ENCODE measurements around the gene HRG.

Gene HRG

GRCh38 chr3:186638259-186638658, 27.6 kb upstream of the HRG start:
- no peak for DNase-seq

GRCh38 chr3:186639778-186640472, 25.9 kb upstream of the HRG start, which contains the start of gene FETUB:
FETUB (plus strand) TSS chr3:186640399; CDS start chr3:186640461, 62 bp downstream.
- no peak for DNase-seq

- DNase-seq = no peak
Observed at GRCh38 chr3:186640473-186640818, 25.4 kb upstream of the HRG start.

- no peak for DNase-seq
Observed at GRCh38 chr3:186640929-186641328, 24.9 kb upstream of the HRG start.

GRCh38 chr3:186642014-186642413, 23.8 kb upstream of the HRG start:
- no peak for DNase-seq

GRCh38 chr3:186643493-186643892, 22.3 kb upstream of the HRG start:
- DNase-seq = no peak

GRCh38 chr3:186644683-186645082, 21.1 kb upstream of the HRG start:
- DNase-seq = no peak

- no peak for DNase-seq
Observed at GRCh38 chr3:186646106-186646505, 19.7 kb upstream of the HRG start.

GRCh38 chr3:186646841-186647240, 19.0 kb upstream of the HRG start:
- no peak for DNase-seq

GRCh38 chr3:186648851-186649250, 17.0 kb upstream of the HRG start:
- no peak for DNase-seq

- no peak for DNase-seq
Observed at GRCh38 chr3:186651678-186652215, 14.1 kb upstream of the HRG start.

GRCh38 chr3:186653080-186653707, 12.6 kb upstream of the HRG start:
- no peak for DNase-seq

- no peak for DNase-seq
Observed at GRCh38 chr3:186653984-186654383, 11.8 kb upstream of the HRG start.

- no peak for DNase-seq
Observed at GRCh38 chr3:186663361-186664118, 2.3 kb upstream of the HRG start.

GRCh38 chr3:186664119-186664495, 1.7 kb upstream of the HRG start:
- DNase-seq = no peak

GRCh38 chr3:186664506-186664905, 1.3 kb upstream of the HRG start:
- DNase-seq = no peak

GRCh38 chr3:186668426-186668825, 2.6 kb downstream of the HRG start:
- DNase-seq = no peak

GRCh38 chr3:186669378-186670084, 3.7 kb downstream of the HRG start:
- no peak for DNase-seq

- no peak for DNase-seq
Observed at GRCh38 chr3:186670155-186670554, 4.3 kb downstream of the HRG start.

- no peak for DNase-seq
Observed at GRCh38 chr3:186671051-186671450, 5.2 kb downstream of the HRG start.

GRCh38 chr3:186678604-186679003, 12.8 kb downstream of the HRG start:
- no peak for DNase-seq

GRCh38 chr3:186679151-186679550, 13.3 kb downstream of the HRG start:
- DNase-seq = no peak

GRCh38 chr3:186680869-186681268, 15.1 kb downstream of the HRG start:
- no peak for DNase-seq
